ENCODE data around the gene ATXN7L3B.
A peak's percentile ranks its signal among the peaks of the same experiment; 100 is the strongest.

The ATXN7L3B gene

GRCh38 chr12:74552201-74552600, 14.6 kb downstream of the ATXN7L3B start:
- no peak overlapping the region for H3K4me3 ChIP-seq (ENCODE audit: low read depth, low read length)
- TF ChIP-seq, protein P1, sequence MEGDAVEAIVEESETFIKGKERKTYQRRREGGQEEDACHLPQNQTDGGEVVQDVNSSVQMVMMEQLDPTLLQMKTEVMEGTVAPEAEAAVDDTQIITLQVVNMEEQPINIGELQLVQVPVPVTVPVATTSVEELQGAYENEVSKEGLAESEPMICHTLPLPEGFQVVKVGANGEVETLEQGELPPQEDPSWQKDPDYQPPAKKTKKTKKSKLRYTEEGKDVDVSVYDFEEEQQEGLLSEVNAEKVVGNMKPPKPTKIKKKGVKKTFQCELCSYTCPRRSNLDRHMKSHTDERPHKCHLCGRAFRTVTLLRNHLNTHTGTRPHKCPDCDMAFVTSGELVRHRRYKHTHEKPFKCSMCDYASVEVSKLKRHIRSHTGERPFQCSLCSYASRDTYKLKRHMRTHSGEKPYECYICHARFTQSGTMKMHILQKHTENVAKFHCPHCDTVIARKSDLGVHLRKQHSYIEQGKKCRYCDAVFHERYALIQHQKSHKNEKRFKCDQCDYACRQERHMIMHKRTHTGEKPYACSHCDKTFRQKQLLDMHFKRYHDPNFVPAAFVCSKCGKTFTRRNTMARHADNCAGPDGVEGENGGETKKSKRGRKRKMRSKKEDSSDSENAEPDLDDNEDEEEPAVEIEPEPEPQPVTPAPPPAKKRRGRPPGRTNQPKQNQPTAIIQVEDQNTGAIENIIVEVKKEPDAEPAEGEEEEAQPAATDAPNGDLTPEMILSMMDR (IDR thresholded peaks at IDR 0.05; ENCODE audit: low read depth, low read length), result 0 out of 2 replicates have a peak, but pooled peaks have one; percentile 2

- no peak overlapping the region for H3K4me3 ChIP-seq (ENCODE audit: low read depth, low read length)
- TF ChIP-seq, protein P1 (IDR thresholded peaks at IDR 0.05; ENCODE audit: low read depth, low read length), result no peak
These were observed 22.1 kb downstream of the ATXN7L3B start for GRCh38 chr12:74559728-74560127.

DNA sequence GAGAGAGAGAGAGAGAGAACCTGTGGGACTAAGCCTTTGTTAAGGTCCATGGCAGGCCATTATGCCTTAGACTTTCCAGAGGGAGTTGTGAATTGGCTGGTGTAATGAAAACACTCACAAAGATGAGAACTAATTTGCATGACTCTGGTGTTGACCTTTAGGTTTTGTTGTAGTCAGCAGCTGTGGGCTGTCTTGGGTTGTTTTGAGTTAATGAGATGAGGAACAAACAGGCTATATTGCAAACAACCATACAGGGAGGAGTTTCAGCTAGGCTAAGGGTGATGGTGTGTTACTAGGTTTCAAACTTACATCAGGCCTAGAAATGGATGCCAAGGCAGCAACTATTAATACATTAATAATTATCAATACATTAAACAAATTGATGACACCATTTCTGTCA, 26.3 kb downstream of the ATXN7L3B start:
- TF ChIP-seq, protein P1 (IDR thresholded peaks at IDR 0.05; ENCODE audit: low read depth, low read length), result no peak

GRCh38 chr12:74578486-74578885, 40.9 kb downstream of the ATXN7L3B start:
- no peak overlapping the region for H3K4me3 ChIP-seq (ENCODE audit: low read depth, low read length)
- TF ChIP-seq, protein P1 (IDR thresholded peaks at IDR 0.05; ENCODE audit: low read depth, low read length), result no peak

More for the DNA sequence above, 26.3 kb downstream of the ATXN7L3B start:
- no peak overlapping the region for H3K4me3 ChIP-seq (ENCODE audit: low read depth, low read length)

GRCh38 chr12:74579446-74579845, 41.8 kb downstream of the ATXN7L3B start:
- TF ChIP-seq, protein P1 (IDR thresholded peaks at IDR 0.05; ENCODE audit: low read depth, low read length), result no peak
- H3K4me3 ChIP-seq (ENCODE audit: low read depth, low read length), result no peak overlapping the region

GRCh38 chr12:74579981-74580380, 42.3 kb downstream of the ATXN7L3B start:
- H3K4me3 ChIP-seq (ENCODE audit: low read depth, low read length), result no peak overlapping the region
- TF ChIP-seq, protein P1 (IDR thresholded peaks at IDR 0.05; ENCODE audit: low read depth, low read length), result no peak

DNA sequence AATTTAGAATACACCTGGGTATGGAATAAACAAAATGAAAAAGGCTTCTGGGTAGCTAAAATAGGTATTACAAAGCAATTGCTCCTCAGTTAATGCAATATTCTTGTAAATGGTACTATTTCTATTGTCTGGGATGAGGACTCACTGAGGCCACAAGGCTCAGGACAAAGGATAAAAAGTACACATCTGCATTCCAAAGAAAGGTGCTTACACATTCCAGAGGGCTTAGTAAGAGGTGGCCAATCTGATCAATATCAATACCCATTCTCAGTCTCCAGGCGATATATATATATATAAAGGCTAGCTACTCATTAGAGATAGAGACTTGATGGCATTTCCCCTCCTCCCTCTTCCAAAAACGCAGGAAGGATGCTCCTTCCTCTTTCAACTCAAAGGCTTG, 43.8 kb downstream of the ATXN7L3B start:
- H3K4me3 ChIP-seq (ENCODE audit: low read depth, low read length), result no peak overlapping the region
- TF ChIP-seq, protein P1 (IDR thresholded peaks at IDR 0.05; ENCODE audit: low read depth, low read length), result no peak
